NCI-H510A (cell line): ENCODE results near the gene EDAR.

Experiments used
- DNase-seq: peaks from one replicate; lab custom pipeline; 2025; lab: John Stamatoyannopoulos, UW

Gene EDAR

DNA sequence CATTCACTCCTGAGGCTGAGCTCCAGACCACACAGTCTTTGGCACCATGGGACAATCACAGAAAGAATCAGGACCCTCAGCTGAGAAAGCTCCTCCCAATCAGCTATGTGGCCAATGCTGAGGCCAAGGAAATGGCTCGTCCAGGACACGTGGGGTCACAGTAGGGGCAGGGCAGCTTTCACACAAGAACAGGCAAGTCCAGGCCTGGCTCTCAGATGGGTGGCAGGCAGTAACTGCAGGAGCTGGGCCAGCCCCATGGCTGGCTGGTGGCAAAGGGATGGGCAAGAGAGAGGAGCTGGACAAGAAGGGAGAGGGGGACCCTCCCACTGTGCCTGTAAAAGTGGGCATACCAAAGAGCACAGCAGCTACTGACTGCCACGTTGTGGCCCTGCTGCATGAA is 12.2 kb upstream of the EDAR start:
- no peak for DNase-seq

- DNase-seq = no peak
Observed at GRCh38 chr2:109000738-109001137, 11.7 kb upstream of the EDAR start.

DNA sequence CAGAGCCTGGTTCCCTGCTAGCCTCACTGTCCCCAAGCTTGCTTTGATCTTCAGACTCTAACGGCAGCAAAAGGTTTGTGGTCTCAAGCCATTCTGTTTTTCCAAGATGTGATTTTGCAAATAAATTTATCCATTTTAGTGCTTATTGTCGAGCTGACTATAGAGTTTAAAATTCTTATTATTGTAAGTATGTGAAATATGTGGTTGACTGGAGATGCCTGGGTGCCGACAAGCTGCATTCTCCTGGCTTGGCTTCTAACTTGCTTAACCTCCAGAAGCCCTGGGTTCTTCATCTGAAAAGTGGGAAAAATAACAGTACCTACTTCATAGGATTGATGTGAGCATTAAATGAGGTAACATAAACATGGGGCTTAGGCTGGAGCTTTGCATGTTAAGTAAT is 9.9 kb upstream of the EDAR start:
- DNase-seq = no peak

- no peak for DNase-seq
Observed at GRCh38 chr2:108994178-108994577, 5.2 kb upstream of the EDAR start.

DNA sequence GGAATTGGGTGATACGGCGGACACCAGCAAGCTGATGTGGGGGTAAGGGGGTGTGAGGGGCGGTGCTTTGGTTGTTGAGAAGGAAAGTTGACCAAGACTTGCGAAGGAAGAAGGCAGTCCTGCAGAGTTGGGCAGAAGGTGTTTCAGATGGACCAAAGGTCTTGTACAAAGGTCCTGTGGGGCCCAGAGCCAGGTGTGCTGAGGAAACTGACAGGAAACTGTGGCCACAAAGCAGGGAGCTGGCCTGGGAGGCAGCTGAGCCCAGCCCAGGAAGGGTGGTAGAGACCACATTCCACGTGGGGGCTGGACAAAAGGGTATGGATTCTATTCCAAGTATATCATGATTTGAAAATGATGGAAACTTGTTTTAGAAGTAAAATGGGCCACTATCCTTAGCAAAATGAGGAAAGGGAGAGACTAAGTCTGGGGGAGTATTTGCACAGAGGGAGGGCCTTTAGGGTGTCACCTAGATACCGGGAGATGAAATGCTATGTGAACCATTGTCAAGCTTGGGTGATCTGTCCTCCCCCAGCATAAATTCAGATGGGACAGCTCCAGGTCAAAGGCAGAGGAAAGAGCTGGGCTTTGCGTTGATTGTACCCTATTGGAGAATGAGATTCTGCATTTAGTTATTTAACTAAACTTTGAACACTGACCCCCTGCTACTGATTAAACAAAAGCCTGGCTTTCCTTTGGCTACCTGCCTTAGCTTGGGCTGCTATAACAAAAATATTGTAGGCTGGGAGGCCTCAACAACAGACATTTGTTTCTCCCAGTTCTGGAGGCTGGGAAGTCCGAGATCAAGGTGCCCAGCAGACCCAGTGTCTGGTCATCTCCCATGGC is 4.3 kb upstream of the EDAR start:
- no peak for DNase-seq

- DNase-seq = no peak
Observed at GRCh38 chr2:108988076-108988795, 784 bp downstream of the EDAR start.

DNA sequence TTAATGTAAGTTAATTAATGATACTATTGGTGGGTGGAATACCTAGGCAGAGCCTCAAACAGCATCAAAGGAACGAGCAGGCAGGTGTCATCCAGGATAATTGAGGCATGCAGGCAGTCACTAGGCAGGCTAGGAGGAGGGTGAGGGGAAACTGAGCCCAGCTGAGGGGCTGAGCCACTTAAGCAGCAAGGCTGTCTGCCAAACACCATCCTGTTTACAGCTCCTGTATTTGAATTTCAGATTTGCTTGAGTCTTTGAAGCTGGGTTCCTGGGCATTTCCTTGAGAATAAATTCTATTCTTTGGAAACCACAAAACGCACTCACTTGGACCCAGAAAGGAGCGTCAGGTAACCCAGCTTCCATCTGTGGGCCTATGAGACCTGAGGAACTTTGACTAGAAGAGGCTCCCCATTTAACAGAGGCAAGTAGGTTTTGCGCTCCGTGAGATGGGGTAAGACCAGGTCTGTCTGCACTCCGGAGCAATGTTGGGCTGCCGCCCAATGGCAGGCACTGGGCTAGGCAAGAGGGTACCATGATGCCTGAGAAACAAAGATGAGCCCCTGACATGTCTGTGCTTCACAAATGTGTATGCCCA is 2.0 kb downstream of the EDAR start:
- DNase-seq = no peak

DNA sequence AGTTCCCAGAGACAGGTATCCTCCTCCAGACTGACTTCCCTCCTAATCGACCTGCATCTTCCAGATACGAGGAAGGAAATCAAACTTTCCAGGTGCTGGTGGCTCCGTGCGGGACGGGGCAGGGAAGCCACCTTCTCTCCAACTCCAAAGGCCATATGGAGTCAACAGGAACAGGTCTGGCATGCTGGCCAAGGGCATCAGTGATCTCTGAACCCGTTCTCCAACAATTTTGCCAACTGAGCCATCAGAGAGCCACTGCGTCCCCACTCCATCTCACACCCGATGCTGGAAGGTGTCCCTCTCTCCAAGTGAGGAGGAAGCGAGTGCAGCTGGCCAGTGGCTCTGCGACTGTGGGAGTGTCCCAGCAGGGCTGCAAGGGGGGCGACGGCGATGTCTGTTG is 5.4 kb downstream of the EDAR start:
- DNase-seq = no peak

DNA sequence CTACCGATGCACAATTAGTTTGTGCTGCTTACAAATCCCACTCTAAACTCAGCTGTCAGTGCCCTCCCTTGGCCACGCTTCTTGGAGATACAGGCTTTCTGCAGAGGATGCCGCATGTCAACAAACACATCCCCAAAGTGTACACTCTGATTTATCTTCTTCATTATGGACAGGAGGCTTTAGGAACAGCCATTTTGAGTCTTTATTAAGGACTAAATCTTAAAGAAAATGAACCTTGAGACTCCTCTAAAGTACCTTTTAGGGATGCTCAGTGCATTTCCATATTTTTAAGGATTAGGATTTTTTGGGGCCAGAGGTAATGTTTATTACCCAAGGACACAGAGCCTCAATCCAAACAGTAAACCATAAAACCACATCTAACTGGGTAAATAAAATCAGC is 6.0 kb downstream of the EDAR start:
- no peak for DNase-seq

- DNase-seq = no peak
Observed at GRCh38 chr2:108982259-108982679, 6.8 kb downstream of the EDAR start.

- no peak for DNase-seq
Observed at GRCh38 chr2:108981846-108982245, 7.2 kb downstream of the EDAR start.

DNA sequence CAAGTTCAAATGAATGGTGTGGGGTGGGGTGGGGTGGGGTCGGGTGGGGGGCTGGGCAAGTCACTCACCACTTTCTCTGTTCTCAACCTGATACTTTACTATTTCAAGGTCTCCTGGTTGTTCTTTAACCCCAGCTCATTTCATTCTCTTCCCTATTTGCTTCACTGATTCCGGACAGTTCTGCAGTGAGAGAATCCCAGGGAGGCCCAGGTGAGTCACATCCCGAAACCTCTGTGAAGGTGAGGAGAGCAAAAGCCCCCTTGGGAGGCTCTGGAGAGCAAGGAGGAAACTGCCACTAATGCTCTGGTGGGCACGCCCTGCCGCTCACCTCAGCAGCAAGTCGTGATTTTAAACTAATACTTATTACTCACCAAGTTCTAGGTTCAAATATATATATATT is 8.9 kb downstream of the EDAR start:
- no peak for DNase-seq

DNA sequence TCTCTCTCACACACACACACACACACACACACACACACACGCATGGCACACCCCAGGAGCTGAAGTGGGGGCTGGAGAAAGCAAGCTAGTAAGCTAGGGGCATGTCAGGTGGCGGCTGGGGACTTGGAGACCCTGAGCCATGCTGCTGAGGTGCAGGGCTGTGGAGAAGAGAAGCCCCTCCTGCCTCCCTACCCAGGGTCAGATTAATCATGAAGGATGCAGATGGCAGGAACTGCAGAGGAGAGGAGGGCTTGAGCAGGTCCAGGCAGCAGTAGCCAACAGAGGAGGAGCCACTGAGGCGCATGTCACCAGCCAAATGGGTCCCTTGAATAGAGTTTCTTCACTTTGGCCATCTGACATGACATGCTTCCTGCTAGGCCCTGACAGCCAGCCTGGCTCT is 9.6 kb downstream of the EDAR start:
- DNase-seq = no peak

DNA sequence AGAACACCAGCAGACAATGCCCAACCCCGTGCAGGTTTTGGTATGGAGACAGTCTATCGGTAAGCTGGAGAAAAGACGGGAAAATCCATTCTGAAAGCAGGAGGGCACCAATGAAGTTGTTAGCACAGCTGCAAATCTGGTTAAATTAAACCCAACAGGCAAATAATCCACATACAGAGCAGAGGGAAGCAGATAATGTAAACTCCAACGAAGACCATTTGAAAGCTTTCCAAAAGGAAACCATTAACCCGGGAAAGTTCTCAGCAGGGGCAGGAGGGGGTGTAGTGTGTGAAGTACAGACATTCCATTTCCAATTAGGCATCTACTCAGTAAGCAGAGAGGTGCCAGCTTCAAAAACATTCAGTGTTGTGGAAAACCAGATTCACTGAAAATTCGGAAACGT is 10.3 kb downstream of the EDAR start:
- DNase-seq = no peak

- no peak for DNase-seq
Observed at GRCh38 chr2:108975613-108976435, 13.2 kb downstream of the EDAR start.

DNA sequence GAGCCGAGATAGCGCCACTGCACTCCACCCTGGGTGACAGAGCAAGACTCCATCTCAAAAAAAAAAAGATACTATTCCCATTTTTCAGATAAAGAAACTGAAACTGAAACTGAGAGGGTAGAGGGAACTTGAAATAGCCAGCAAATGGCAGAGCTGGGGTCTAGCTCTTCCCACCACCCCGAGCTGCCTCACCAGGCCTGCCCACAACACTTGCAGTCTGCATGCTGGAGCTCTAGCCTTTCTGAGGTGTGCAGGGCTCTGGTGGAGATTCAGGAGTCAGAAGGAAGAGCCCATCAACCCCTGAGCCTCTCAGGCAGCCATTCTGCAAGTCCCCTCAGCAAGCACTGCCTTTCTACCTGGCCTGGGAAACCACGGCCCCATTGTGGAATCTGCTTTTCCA is 14.3 kb downstream of the EDAR start:
- DNase-seq = no peak

GRCh38 chr2:108972663-108973062 is 16.4 kb downstream of the EDAR start:
- DNase-seq = no peak

- no peak for DNase-seq
Observed at GRCh38 chr2:108971661-108972566, 17.1 kb downstream of the EDAR start.

GRCh38 chr2:108970369-108970768 is 18.7 kb downstream of the EDAR start:
- no peak for DNase-seq

DNA sequence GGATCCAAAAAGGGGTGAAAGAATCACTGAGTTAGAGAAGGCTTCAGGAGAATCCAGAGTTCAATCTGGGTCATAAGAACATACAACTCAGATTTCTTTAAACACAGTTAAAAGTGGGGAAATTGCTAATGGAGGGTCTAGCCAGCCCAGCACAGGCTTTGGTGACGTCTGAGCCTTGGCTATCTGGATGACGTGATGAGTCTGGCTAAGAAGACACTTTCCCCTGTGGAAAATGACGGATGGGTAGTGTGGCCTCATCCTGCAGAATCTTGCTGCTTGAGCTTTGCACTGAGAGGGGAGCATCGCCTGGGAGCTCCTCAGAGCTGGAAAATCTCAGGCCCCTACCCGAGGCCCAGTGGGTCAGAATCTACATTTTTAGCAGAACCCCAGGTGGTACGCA is 19.2 kb downstream of the EDAR start:
- DNase-seq = no peak

- no peak for DNase-seq
Observed at GRCh38 chr2:108968619-108969018, 20.4 kb downstream of the EDAR start.
